HepG2 (cell line): ENCODE measurements around the gene DNAJB12. TPM values are rescaled to one million over a fixed set of nuclear protein-coding genes. Genes with fewer than 3 reads are reported as not detected.
A peak's percentile ranks its signal among the peaks of the same experiment; 100 is the strongest.

Experiments
- ASH2L ChIP-seq: fragments of 300-600, 200-600 bp; sonication (generic); IDR thresholded peaks from 2 replicates; pipeline ENCODE4 v1.7.0; 2017; ENCODE audit warnings: low read depth, mild to moderate bottlenecking, moderate library complexity, mixed read lengths, low read length; ENCODE audit not compliant: insufficient read length
- BORCS8-MEF2B ChIP-seq: sonication (generic); formaldehyde crosslinking; IDR thresholded peaks from 2 replicates; pipeline ENCODE4 v1.8.0; 2022; ENCODE audit warnings: mild to moderate bottlenecking, missing genetic modification reagents
- CBFB ChIP-seq: sonication (generic); formaldehyde crosslinking; IDR thresholded peaks from 2 replicates; pipeline ENCODE4 v1.4.0; 2020; ENCODE audit warnings: missing genetic modification reagents
- CREB1 ChIP-seq, 2 experiments: fragments of 450-650 bp in 1 of 2; IDR thresholded peaks; 2 replicates each; pipeline ENCODE4 v1.6.1; 2016 to 2017; ENCODE audit warnings: control low read depth in 1 of 2, mild to moderate bottlenecking in 1 of 2, missing compliant biosample characterization in 1 of 2, missing genetic modification characterization in 1 of 2
- GABPA ChIP-seq, 2 experiments: IDR thresholded peaks; 2 replicates each; pipeline ENCODE4 v1.6.1; 2011 to 2016; ENCODE audit warnings: low read depth in 2 of 2, low read length in 1 of 2, missing biosample characterization in 1 of 2, missing genetic modification characterization in 1 of 2
- NFKBIZ ChIP-seq: IDR thresholded peaks from 2 replicates; pipeline ENCODE4 v1.6.1; 2018; ENCODE audit warnings: missing genetic modification reagents, missing compliant biosample characterization
- POLR2G ChIP-seq: fragments of 200-400 bp; formaldehyde crosslinking; IDR thresholded peaks from 2 replicates; pipeline ENCODE4 v1.6.1; 2018; ENCODE audit warnings: mild to moderate bottlenecking, low read depth, low read length, moderate library complexity
- RBM22 ChIP-seq: fragments of 200-400 bp; formaldehyde crosslinking; optimal IDR thresholded peaks from 2 replicates; pipeline ENCODE3; 2017; ENCODE audit warnings: mild to moderate bottlenecking, low read length, moderate library complexity
- SMAD3 ChIP-seq: sonication (generic); formaldehyde crosslinking; IDR thresholded peaks from 2 replicates; pipeline ENCODE4 v1.4.0; 2020; ENCODE audit warnings: missing genetic modification reagents
- SP2 ChIP-seq: sonication (generic); formaldehyde crosslinking; IDR thresholded peaks from 2 replicates; pipeline ENCODE4 v1.5.1; 2020; ENCODE audit warnings: mild to moderate bottlenecking, missing genetic modification reagents
- SRSF1 ChIP-seq: fragments of 200-400 bp; formaldehyde crosslinking; optimal IDR thresholded peaks from 2 replicates; pipeline ENCODE3; 2017; ENCODE audit warnings: mild to moderate bottlenecking, low read depth, low read length, moderate library complexity
- TARDBP ChIP-seq: sonication (generic); formaldehyde crosslinking; IDR thresholded peaks from 2 replicates; pipeline ENCODE4 v1.8.0; 2022; ENCODE audit warnings: mild to moderate bottlenecking, missing genetic modification reagents
- ZFP37 ChIP-seq: sonication (generic); formaldehyde crosslinking; IDR thresholded peaks from 2 replicates; pipeline ENCODE4 v1.4.0; 2020; ENCODE audit warnings: missing genetic modification reagents, borderline replicate concordance
- ZMYM2 ChIP-seq: sonication (generic); formaldehyde crosslinking; IDR thresholded peaks from 2 replicates; pipeline ENCODE4 v1.8.0; 2022; ENCODE audit warnings: mild to moderate bottlenecking, missing genetic modification reagents
- ZNF180 ChIP-seq: sonication (generic); formaldehyde crosslinking; IDR thresholded peaks from 2 replicates; pipeline ENCODE4 v1.4.0; 2020; ENCODE audit warnings: low read depth, missing genetic modification reagents, borderline replicate concordance
- ZNF253 ChIP-seq: sonication (generic); formaldehyde crosslinking; IDR thresholded peaks from 2 replicates; pipeline ENCODE4 v1.8.0; 2022; ENCODE audit warnings: mild to moderate bottlenecking, missing genetic modification reagents, borderline replicate concordance
- ZNF710 ChIP-seq: sonication (generic); formaldehyde crosslinking; IDR thresholded peaks from 2 replicates; pipeline ENCODE4 v1.5.0; 2020; ENCODE audit warnings: mild to moderate bottlenecking, missing genetic modification reagents, borderline replicate concordance
- ZNF772 ChIP-seq: sonication (generic); formaldehyde crosslinking; IDR thresholded peaks from 2 replicates; pipeline ENCODE4 v1.5.0; 2020; ENCODE audit warnings: mild to moderate bottlenecking, missing genetic modification reagents
- polyA plus RNA-seq, 8 experiments: library from polyadenylated mRNA; depleted of rRNA in 3 of 8; stranded (reverse) in 7 of 8; unstranded in 1 of 8; fragments of >200 nt; fragmentation: Illumina TruSeq in 4 of 8; extraction: Trizol in 4 of 8; gene quantifications; 2 replicates each; pipeline versions ENCODE4 v1.2.1 to v1.2.3, GENCODE V29; 2011 to 2016; ENCODE audit warnings: low read depth in 4 of 8, missing spikeins in 1 of 8, mixed read lengths in 1 of 8; ENCODE audit not compliant: insufficient read depth in 1 of 8
- total RNA-seq, 5 experiments: library from RNA; depleted of rRNA; stranded (reverse); fragments of >200 nt; fragmentation: Illumina TruSeq; extraction: Trizol; gene quantifications; 2 replicates each; pipeline ENCODE4 v1.2.3, GENCODE V29; 2016; ENCODE audit warnings: low read depth in 1 of 5
- TF ChIP-seq, protein P1 (sequence below): sonication (generic); formaldehyde crosslinking; IDR thresholded peaks from 2 replicates; pipeline ENCODE4 v1.8.1; 2023; ENCODE audit warnings: missing genetic modification reagents, inconsistent platforms, borderline replicate concordance
- TF ChIP-seq, protein P2 (sequence below): IDR thresholded peaks from 2 replicates; pipeline ENCODE4 v1.6.1; 2016; ENCODE audit warnings: low read depth, borderline replicate concordance
- TF ChIP-seq, protein P3 (sequence below): sonication (generic); formaldehyde crosslinking; conservative IDR thresholded peaks from 2 replicates; pipeline ENCODE4 v1.4.0; 2020; ENCODE audit warnings: missing genetic modification reagents
- TF ChIP-seq, protein P4 (sequence below): sonication (generic); formaldehyde crosslinking; IDR thresholded peaks from 2 replicates; pipeline ENCODE4 v1.5.0; 2020; ENCODE audit warnings: mild to moderate bottlenecking, missing genetic modification reagents

Gene DNAJB12
- total and polyA plus RNA-seq, 2 of the 13 experiments (the other 11 are each of a cell fraction or from before 2014, with no cell fraction given): 10.8 to 18.2 TPM

- TF ChIP-seq ZNF710: 0 out of 2 replicates have a peak, but pooled peaks have one; percentile 39
- TF ChIP-seq, protein P1, sequence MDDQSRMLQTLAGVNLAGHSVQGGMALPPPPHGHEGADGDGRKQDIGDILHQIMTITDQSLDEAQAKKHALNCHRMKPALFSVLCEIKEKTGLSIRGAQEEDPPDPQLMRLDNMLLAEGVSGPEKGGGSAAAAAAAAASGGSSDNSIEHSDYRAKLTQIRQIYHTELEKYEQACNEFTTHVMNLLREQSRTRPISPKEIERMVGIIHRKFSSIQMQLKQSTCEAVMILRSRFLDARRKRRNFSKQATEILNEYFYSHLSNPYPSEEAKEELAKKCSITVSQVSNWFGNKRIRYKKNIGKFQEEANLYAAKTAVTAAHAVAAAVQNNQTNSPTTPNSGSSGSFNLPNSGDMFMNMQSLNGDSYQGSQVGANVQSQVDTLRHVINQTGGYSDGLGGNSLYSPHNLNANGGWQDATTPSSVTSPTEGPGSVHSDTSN (CRISPR knock-in tag): no peak
- TF ChIP-seq NFKBIZ: no peak
- TF ChIP-seq ZNF772 (CRISPR knock-in tag): peak; percentile 80
- TF ChIP-seq GABPA (IDR thresholded peaks at IDR 0.05; ENCODE audit: low read depth, low read length): no peak
- no peak for TF ChIP-seq GABPA (CRISPR knock-in tag; IDR thresholded peaks at IDR 0.05; ENCODE audit: low read depth)
- TF ChIP-seq BORCS8-MEF2B (CRISPR knock-in tag): no peak; the same call in 1 of the 2 replicates
- TF ChIP-seq, protein P2, sequence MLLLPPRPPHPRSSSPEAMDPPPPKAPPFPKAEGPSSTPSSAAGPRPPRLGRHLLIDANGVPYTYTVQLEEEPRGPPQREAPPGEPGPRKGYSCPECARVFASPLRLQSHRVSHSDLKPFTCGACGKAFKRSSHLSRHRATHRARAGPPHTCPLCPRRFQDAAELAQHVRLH: no peak
- no peak for TF ChIP-seq ZNF180 (CRISPR knock-in tag)
- TF ChIP-seq ZMYM2 (CRISPR knock-in tag): no peak
- peak; percentile 58 for TF ChIP-seq POLR2G
- TF ChIP-seq SP2 (CRISPR knock-in tag): peak; percentile 71
- peak; percentile 66 for TF ChIP-seq RBM22
- no peak for TF ChIP-seq TARDBP
- TF ChIP-seq ZNF253: no peak
- TF ChIP-seq SRSF1: no peak
- TF ChIP-seq, protein P3, sequence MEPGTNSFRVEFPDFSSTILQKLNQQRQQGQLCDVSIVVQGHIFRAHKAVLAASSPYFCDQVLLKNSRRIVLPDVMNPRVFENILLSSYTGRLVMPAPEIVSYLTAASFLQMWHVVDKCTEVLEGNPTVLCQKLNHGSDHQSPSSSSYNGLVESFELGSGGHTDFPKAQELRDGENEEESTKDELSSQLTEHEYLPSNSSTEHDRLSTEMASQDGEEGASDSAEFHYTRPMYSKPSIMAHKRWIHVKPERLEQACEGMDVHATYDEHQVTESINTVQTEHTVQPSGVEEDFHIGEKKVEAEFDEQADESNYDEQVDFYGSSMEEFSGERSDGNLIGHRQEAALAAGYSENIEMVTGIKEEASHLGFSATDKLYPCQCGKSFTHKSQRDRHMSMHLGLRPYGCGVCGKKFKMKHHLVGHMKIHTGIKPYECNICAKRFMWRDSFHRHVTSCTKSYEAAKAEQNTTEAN (CRISPR knock-in tag): no peak
- peak; percentile 65; the same call in 1 of the 2 replicates for TF ChIP-seq SMAD3 (CRISPR knock-in tag)
- peak; percentile 61 for TF ChIP-seq CREB1 (IDR thresholded peaks at IDR 0.05)
- peak; percentile 63; the same call in 1 of the 2 replicates for TF ChIP-seq CREB1 (CRISPR knock-in tag; IDR thresholded peaks at IDR 0.05)
- peak; percentile 91 for TF ChIP-seq CBFB
- TF ChIP-seq, protein P4, sequence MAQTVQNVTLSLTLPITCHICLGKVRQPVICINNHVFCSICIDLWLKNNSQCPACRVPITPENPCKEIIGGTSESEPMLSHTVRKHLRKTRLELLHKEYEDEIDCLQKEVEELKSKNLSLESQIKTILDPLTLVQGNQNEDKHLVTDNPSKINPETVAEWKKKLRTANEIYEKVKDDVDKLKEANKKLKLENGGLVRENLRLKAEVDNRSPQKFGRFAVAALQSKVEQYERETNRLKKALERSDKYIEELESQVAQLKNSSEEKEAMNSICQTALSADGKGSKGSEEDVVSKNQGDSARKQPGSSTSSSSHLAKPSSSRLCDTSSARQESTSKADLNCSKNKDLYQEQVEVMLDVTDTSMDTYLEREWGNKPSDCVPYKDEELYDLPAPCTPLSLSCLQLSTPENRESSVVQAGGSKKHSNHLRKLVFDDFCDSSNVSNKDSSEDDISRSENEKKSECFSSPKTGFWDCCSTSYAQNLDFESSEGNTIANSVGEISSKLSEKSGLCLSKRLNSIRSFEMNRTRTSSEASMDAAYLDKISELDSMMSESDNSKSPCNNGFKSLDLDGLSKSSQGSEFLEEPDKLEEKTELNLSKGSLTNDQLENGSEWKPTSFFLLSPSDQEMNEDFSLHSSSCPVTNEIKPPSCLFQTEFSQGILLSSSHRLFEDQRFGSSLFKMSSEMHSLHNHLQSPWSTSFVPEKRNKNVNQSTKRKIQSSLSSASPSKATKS: no peak
- no peak for TF ChIP-seq ASH2L
- no peak for TF ChIP-seq ZFP37
These were observed 22.9 kb downstream of the DNAJB12 start (continued) for GRCh38 chr10:72331575-72332422.
